GM08714 (cell line): ENCODE results near the gene OPN3.
"Not testable (repeated sequence)": the region's sequence is repeated elsewhere in the genome, so short reads cannot be mapped to it uniquely, and the experiment has no call there.

Source experiments
- H3K4me3 ChIP-seq: fragments of 200-500 bp; sonication (Bioruptor generic); 2 replicates; pipeline ENCODE4 v1.5.1; 2014; ENCODE audit warnings: mild to moderate bottlenecking, low read length, inconsistent platforms
- ZNF274 ChIP-seq: IDR thresholded peaks from 2 replicates; pipeline ENCODE4 v1.6.1; 2012; ENCODE audit warnings: mild to moderate bottlenecking, low read depth, low read length

The OPN3 gene

DNA sequence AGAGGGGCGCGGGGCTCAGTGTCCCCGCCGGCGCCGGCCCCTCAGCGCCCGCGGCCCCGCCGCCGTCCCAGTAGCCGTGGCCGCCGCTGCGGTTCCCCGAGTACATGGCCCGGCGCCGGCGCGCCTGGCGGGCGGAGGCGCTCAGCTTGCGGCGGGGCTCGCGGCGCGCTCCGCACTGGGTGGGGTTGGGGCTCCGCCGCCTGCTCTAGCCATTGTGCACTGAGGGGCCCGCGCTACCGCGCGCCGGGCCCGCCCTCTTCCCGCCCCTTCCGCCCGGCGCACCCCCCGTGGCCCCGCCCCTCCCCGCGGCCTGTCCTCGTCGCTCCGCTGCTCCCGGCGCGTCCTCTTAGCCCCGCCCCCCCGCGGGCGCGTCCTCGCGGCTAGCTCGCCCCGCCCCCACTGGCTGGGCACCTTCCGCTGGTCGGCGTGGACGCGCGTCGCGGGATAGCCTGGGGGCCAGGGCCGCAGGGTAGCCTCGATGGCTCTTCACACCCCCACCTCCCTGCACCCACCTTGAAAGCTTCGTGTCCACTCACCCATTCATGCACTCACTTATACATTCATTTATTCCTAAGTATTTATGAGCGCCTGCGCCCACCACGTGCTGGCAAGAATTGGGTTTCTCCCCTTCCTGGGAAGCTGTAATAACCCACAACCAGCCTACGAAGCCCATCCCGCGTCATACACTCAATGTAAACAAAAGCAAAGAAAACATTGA is at the start of gene OPN3, which contains the start of gene CHML:
TSS of gene OPN3 (minus strand) at position 221 of the 718 bp plus-strand sequence. CDS start at position 106, 115 bp downstream.
TSS of gene CHML (minus strand) at position 221 of the 718 bp plus-strand sequence. CDS start 4,603 bp downstream, outside the sequence.
- TF ChIP-seq ZNF274 = no peak
- peak within 1 kb of the TSS; percentile 87 for H3K4me3 ChIP-seq

GRCh38 chr1:241688940-241689368 is 48.8 kb upstream of the OPN3 start:
- TF ChIP-seq ZNF274 = no peak
- no peak overlapping the region for H3K4me3 ChIP-seq

GRCh38 chr1:241684108-241684507 is 43.9 kb upstream of the OPN3 start:
- no peak for TF ChIP-seq ZNF274
- no peak overlapping the region for H3K4me3 ChIP-seq

DNA sequence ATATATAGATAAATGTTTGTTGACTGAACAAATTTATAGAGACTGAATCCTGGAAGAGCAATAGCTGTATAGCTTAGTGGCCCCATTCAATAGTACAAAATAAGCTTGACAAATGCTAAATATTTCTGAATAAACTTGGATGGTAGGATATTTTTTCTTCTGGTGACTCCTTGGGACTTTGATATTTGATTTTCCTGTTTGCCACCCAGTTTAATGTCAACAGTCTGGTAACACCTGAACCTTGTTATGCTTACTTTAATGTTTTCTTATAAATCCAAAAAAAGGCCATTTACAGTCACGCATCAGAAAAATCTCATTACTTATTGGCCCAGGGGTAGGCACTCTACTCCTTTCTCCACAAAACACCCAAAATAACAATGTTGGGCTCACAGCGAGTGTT is 42.8 kb upstream of the OPN3 start:
- no peak for TF ChIP-seq ZNF274
- no peak overlapping the region for H3K4me3 ChIP-seq

GRCh38 chr1:241681861-241682448 is 41.8 kb upstream of the OPN3 start:
- not testable (repeated sequence) for H3K4me3 ChIP-seq

- TF ChIP-seq ZNF274 = no peak
- H3K4me3 ChIP-seq = no peak overlapping the region
Observed at GRCh38 chr1:241679961-241680360, 39.8 kb upstream of the OPN3 start.

DNA sequence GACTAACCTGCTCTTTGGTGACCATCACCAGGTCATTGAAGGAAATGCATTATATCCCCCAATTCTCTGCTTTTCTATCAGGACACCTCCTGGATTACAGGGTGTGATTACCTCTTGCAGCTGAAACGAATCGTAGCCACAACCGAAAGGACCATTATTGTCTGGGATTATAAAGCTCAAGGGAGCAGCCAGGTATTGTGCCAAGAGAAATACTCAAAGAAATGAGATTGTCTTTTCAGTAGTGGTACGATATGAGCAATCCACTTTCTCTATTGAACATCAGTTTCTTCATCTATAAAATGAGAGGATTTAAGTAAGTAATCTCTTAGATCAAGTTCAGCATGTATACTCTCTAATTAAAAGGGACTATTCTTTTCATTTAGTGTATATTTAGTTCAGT is 39.2 kb upstream of the OPN3 start:
- H3K4me3 ChIP-seq = no peak overlapping the region
- TF ChIP-seq ZNF274 = no peak

DNA sequence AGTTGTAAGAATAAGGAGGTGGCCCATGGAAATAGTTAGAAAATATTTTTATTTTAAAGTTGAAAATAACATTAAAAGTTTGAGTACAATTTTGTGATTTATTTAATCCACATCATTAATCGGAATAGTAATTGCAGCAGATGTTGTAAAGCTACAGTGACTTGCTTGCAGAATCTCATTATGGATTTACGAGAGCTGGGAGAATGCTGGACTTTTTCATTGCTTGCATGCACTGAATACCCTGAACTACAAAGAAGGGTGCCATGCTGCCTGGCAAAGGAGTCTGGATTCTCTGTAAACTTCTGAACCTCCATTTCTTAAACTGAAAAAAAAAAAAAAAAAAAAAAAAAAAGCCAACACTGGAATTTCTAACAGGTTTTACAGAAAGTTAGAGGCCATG is 38.4 kb upstream of the OPN3 start:
- no peak for TF ChIP-seq ZNF274
- H3K4me3 ChIP-seq = no peak overlapping the region

DNA sequence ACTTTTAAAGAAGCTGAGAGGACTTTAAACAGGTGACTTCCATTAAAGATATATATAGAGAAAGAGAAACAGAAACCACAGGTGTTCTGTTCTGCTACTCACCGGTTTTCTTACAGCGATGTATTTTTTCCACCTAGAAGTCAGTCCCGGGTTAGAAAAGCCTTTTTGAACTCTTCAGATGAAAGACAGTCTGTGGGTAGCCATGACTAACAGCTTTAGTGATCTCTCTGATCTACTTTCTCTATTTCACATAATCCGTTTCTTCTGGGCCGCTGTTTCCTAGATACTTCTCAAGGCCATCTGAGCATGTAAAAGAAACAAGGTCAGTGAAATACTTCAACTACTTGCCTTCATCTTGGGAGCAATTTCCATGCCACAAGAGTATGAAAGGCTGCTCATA is 37.0 kb upstream of the OPN3 start:
- H3K4me3 ChIP-seq = no peak overlapping the region
- no peak for TF ChIP-seq ZNF274

DNA sequence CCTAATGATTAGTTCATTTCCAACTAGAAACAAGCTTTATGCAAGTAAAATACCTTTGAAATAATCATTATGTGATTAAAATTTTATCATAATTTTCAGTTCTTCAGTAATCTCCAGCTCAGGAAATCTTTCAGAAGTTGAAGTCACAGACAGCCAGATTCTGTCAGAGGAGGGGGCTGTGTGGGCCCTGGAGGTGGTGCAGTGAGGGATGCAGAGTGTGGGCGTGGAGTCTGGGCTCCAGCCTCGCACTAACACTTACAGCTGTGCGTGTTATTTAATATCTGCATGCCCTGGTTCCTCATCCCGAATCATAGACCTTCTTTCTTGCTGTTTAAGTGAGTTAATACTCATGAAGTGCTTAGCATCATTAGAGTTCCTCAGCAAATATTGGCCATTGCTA is 35.8 kb upstream of the OPN3 start:
- no peak overlapping the region for H3K4me3 ChIP-seq
- no peak for TF ChIP-seq ZNF274

GRCh38 chr1:241674805-241675384 is 34.7 kb upstream of the OPN3 start:
- TF ChIP-seq ZNF274 = no peak
- no peak overlapping the region for H3K4me3 ChIP-seq

- H3K4me3 ChIP-seq = no peak overlapping the region
- no peak for TF ChIP-seq ZNF274
Observed at GRCh38 chr1:241672301-241672700, 32.1 kb upstream of the OPN3 start.

DNA sequence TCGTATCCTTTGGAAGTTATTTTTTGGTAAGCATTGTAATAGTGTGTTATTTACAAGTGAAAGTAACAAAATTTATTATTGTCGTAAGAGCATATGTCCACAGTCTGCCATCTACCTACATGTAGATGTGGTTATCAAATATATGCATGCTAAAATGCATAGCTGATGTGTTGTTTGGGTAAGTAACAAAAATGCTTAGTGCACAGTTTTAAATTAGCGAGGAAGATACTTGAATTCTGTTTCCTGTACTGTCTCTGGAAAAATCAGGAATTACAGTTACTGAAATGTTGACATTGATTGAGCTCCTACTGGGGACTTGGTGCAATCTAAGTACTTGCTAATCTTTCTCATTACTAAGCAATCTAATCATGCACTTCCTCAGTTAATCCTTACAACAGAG is 26.2 kb upstream of the OPN3 start:
- no peak overlapping the region for H3K4me3 ChIP-seq
- TF ChIP-seq ZNF274 = no peak

DNA sequence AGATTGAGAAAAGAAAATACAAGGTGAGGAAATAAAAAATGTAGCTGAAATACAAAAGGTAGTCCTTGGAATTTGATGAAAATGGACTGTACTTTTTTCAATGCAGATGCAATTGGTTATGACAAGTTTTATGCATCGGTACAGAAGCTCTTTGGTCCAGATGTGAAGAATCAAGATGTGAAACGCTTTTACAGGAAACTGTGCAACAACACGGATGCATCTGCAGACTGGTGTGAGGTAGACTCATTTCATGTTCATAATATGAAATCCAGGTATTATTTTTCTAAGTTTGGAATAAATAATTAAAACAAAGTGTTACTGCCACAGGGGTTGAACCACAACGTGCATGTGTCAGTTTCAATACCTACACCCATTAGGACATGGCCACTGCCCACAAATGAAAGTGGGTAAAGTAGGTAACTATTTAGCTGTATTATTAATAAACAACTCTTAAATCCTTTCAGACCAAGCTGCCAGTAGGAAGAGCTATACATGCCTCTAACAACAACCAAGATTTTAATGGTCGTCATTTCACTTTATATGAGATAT is 20.3 kb upstream of the OPN3 start:
- no peak for TF ChIP-seq ZNF274
- H3K4me3 ChIP-seq = no peak overlapping the region

- H3K4me3 ChIP-seq = not testable (repeated sequence)
Observed at GRCh38 chr1:241659016-241659415, 18.8 kb upstream of the OPN3 start.
